ENCODE results near the gene COLQ.

Gene COLQ

DNA sequence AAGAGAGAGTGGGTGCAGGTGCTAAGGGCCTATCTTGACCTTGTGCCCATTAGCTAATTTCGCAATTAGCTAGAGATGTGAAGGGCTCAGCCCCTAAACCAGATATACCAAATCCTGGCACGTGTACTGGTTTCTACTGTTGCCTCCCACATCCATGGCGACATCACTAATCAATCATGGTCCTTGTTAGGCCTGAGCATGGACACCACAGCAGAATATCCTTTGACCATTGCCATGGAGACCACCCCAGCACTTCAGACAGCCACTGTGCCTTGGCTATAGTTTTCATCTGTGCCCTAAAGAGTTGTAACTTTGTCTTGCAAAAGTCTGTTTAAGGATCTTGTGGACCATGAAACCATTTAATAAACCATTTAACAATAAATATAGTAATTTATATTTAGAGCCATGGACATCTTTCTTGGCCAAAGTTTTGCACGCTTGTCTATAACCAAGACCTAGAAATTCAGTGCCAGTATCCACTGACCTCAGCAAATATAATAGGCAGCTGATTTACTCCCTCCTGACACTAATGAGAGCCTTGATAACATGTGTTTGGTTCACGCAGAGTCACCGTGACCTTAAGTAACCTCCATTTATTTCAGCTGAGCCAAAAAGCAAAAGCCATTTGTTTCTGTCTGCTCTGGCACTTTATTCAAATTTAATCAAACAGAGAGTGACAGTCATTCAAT, 43.4 kb downstream of the COLQ start:
- H3K4me1 ChIP-seq (ENCODE audit: control insufficient read depth in 1 of 2, insufficient read depth in 2 of 2, low read length in 2 of 2) = no peaks in the 10 kb centered on the region
- H3K27me3 ChIP-seq (ENCODE audit: control insufficient read depth in 1 of 2, insufficient read depth in 2 of 2, low read length in 2 of 2) = no peaks in the 10 kb centered on the region
- no peaks in the 10 kb centered on the region for H3K9me3 ChIP-seq (ENCODE audit: control insufficient read depth in 1 of 2, low read length in 2 of 2)
- no peak overlapping the region for H3K27ac ChIP-seq (ENCODE audit: low read depth, low read length)
- no peak overlapping the region for H3K4me3 ChIP-seq (ENCODE audit: low read depth in 1 of 2, low read length in 2 of 2)
- H3K9ac ChIP-seq (ENCODE audit: low read depth in 1 of 2, low read length in 2 of 2) = no peak overlapping the region
- H3K36me3 ChIP-seq (ENCODE audit: control insufficient read depth in 1 of 2, insufficient read depth in 2 of 2, low read length in 2 of 2) = no peaks in the 10 kb centered on the region

DNA sequence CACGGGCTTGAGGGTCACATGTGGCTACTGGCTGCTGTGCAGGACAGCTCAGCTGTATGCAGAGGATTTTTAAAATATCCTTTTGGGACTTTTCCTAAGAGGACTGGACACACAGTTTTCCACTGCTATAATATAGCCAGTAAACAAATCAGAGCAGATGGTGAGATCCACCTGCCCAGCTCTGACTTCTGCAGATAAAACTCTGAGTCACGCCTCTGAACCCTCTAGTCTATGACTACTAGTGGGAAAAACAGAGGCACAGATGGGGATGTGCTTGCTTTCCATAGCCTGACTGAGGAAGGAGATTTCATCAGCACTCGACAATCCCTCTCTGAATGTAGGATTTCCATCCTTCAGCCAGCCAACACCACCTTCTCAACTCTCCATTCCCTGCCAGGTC, 45.1 kb downstream of the COLQ start:
- no peaks in the 10 kb centered on the region for H3K9me3 ChIP-seq (ENCODE audit: control insufficient read depth in 1 of 2, low read length in 2 of 2)
- H3K27me3 ChIP-seq (ENCODE audit: control insufficient read depth in 1 of 2, insufficient read depth in 2 of 2, low read length in 2 of 2) = no peaks in the 10 kb centered on the region
- H3K9ac ChIP-seq (ENCODE audit: low read depth in 1 of 2, low read length in 2 of 2) = no peak overlapping the region
- no peaks in the 10 kb centered on the region for H3K4me1 ChIP-seq (ENCODE audit: control insufficient read depth in 1 of 2, insufficient read depth in 2 of 2, low read length in 2 of 2)
- no peak overlapping the region for H3K4me3 ChIP-seq (ENCODE audit: low read depth in 1 of 2, low read length in 2 of 2)
- no peak overlapping the region for H3K27ac ChIP-seq (ENCODE audit: low read depth, low read length)
- no peaks in the 10 kb centered on the region for H3K36me3 ChIP-seq (ENCODE audit: control insufficient read depth in 1 of 2, insufficient read depth in 2 of 2, low read length in 2 of 2)

DNA sequence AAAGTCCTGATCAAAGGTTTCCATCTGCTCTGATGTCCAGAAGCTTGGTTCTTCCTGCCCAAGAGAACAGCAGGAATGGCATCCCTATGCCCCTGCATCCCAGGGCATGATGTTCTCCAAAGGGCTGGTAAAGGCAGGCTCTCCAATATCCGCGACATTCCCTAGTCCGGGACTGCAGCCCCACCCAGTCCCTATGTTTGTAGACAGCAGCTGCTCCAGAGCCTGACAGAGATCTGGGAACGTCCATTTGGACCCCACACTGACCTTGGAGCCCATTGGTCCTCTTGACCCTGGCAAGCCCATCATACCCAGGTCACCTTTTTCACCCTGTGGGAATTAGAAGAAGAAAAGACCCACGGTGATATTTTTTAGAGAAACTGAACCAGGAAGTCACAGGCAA, 46.3 kb downstream of the COLQ start:
- Histone ChIP-seq H3K4me3 (ENCODE audit: low read depth in 1 of 2, low read length in 2 of 2) (no peak overlapping the region), H3K4me1 (ENCODE audit: control insufficient read depth in 1 of 2, insufficient read depth in 2 of 2, low read length in 2 of 2) (no peaks in the 10 kb centered on the region), H3K36me3 (ENCODE audit: control insufficient read depth in 1 of 2, insufficient read depth in 2 of 2, low read length in 2 of 2) (no peaks in the 10 kb centered on the region), H3K27ac (ENCODE audit: low read depth, low read length) (no peak overlapping the region), H3K9me3 (ENCODE audit: control insufficient read depth in 1 of 2, low read length in 2 of 2) (no peaks in the 10 kb centered on the region), H3K9ac (ENCODE audit: low read depth in 1 of 2, low read length in 2 of 2) (no peak overlapping the region), H3K27me3 (ENCODE audit: control insufficient read depth in 1 of 2, insufficient read depth in 2 of 2, low read length in 2 of 2) (no peaks in the 10 kb centered on the region)

DNA sequence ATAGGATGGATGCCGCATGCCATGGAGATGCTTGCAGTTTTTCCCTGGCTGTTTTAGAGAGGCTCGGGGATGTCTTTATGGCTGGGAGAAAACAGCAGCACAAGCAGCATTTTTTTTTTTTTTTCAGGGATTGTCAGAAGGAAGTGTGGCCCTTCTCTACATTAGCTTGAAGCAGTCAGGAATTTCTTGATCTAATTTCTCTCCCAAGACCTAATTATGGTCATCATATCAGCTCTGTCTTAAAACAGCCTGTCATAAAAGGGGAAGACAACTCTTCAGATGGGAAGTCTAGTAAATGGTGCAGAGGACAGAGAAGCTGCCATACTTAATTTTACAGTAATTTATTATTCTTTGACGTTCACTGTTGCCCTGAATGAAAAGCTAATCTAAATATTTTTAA, 49.6 kb downstream of the COLQ start:
- H3K9ac ChIP-seq (ENCODE audit: low read depth in 1 of 2, low read length in 2 of 2) = no peak overlapping the region
- H3K9me3 ChIP-seq (ENCODE audit: control insufficient read depth in 1 of 2, low read length in 2 of 2) = no peaks in the 10 kb centered on the region
- no peaks in the 10 kb centered on the region for H3K27me3 ChIP-seq (ENCODE audit: control insufficient read depth in 1 of 2, insufficient read depth in 2 of 2, low read length in 2 of 2)
- no peak overlapping the region for H3K4me3 ChIP-seq (ENCODE audit: low read depth in 1 of 2, low read length in 2 of 2)
- no peaks in the 10 kb centered on the region for H3K36me3 ChIP-seq (ENCODE audit: control insufficient read depth in 1 of 2, insufficient read depth in 2 of 2, low read length in 2 of 2)
- H3K27ac ChIP-seq (ENCODE audit: low read depth, low read length) = no peak overlapping the region
- no peaks in the 10 kb centered on the region for H3K4me1 ChIP-seq (ENCODE audit: control insufficient read depth in 1 of 2, insufficient read depth in 2 of 2, low read length in 2 of 2)

DNA sequence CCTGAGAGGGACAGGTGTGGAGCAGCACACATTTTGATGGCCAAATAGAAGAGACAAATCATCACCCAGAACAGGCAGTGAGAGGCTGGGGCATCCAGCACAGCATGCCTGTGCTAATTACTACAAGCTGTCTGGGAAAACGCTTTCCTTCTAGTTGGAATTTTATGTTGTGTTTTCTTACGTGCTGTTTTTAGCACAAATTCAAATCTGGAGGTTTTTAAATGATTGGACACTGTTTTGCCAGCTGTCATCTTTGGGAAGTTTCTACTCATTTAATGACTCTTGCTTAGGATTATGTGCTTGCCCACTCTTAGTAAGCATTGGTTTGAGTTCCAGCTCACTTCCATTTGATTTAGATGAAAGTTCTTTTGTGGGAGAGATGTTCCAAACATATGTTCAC, 50.7 kb downstream of the COLQ start:
- Histone ChIP-seq H3K36me3 (ENCODE audit: control insufficient read depth in 1 of 2, insufficient read depth in 2 of 2, low read length in 2 of 2) (no peaks in the 10 kb centered on the region), H3K27me3 (ENCODE audit: control insufficient read depth in 1 of 2, insufficient read depth in 2 of 2, low read length in 2 of 2) (no peaks in the 10 kb centered on the region), H3K27ac (ENCODE audit: low read depth, low read length) (no peak overlapping the region), H3K4me1 (ENCODE audit: control insufficient read depth in 1 of 2, insufficient read depth in 2 of 2, low read length in 2 of 2) (no peaks in the 10 kb centered on the region), H3K9ac (ENCODE audit: low read depth in 1 of 2, low read length in 2 of 2) (no peak overlapping the region), H3K4me3 (ENCODE audit: low read depth in 1 of 2, low read length in 2 of 2) (no peak overlapping the region), H3K9me3 (ENCODE audit: control insufficient read depth in 1 of 2, low read length in 2 of 2) (no peaks in the 10 kb centered on the region)

DNA sequence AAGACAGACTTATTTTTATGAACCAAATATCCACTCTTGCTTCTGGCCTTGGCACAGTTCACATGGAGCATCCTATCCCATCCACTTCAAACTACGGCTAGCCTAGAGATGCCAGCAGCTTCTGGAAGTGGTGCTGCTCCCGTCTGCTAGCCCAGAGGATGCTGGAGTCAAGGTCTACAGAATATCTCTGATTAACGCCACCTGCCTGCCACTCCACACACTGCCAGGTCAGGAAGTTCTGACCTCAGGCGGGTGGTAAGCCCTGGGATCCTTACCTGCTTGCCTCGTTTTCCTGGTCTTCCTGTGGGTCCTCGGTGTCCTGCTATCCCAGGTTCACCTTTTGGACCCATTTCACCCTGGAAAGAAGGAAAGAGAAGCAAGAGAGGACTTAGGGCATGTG, 51.2 kb downstream of the COLQ start:
- Histone ChIP-seq H3K27ac (ENCODE audit: low read depth, low read length) (no peak overlapping the region), H3K36me3 (ENCODE audit: control insufficient read depth in 1 of 2, insufficient read depth in 2 of 2, low read length in 2 of 2) (no peaks in the 10 kb centered on the region), H3K9ac (ENCODE audit: low read depth in 1 of 2, low read length in 2 of 2) (no peak overlapping the region), H3K4me3 (ENCODE audit: low read depth in 1 of 2, low read length in 2 of 2) (no peak overlapping the region), H3K27me3 (ENCODE audit: control insufficient read depth in 1 of 2, insufficient read depth in 2 of 2, low read length in 2 of 2) (no peaks in the 10 kb centered on the region), H3K4me1 (ENCODE audit: control insufficient read depth in 1 of 2, insufficient read depth in 2 of 2, low read length in 2 of 2) (no peaks in the 10 kb centered on the region), H3K9me3 (ENCODE audit: control insufficient read depth in 1 of 2, low read length in 2 of 2) (no peaks in the 10 kb centered on the region)

DNA sequence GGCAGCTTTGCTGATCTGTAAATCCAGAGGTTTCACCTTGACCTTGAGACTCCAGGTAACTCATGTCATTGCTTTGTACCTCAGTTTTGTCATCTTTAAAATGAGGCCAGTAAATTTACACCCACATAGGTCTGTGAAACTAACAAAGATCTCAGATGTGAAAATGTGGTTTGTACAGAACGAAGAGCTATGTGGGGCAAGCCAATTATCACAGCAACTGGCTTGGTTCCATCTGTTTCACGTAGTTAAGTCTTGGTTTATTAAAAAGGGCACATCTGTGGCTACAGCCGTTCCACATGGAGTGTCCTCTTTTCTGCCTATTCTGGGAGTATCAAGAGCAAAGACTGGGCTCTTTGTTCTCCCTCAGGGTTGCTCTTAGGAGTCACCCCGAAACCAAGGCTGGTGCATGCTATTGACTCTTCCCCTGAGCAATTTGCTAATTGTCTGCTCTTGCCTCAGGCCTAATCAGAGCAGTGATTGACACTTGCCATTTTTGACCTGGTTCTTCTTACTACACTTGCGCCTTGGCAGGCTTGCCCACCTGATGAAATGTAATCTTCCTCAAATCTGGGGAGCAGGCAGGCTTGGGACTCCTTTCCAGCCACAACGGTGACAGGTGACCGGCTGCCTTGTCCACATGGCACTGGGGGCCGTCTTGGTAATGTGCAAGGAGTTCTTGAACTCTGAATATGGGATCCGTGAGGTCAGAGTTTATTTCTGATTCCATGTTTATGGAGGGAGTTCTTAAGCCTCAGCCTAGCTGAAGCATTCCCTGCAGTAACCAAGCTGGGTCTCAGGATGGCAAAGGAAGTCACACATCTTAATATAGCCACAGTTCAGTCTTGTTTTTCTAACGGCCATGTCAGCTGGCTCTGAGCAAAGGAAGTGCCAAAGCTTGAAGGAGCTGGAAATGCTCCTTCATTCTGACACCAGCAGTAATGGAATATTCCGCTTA, 54.0 kb downstream of the COLQ start:
- Histone ChIP-seq H3K9me3 (ENCODE audit: control insufficient read depth in 1 of 2, low read length in 2 of 2) (no peaks in the 10 kb centered on the region), H3K27me3 (ENCODE audit: control insufficient read depth in 1 of 2, insufficient read depth in 2 of 2, low read length in 2 of 2) (no peaks in the 10 kb centered on the region), H3K36me3 (ENCODE audit: control insufficient read depth in 1 of 2, insufficient read depth in 2 of 2, low read length in 2 of 2) (no peaks in the 10 kb centered on the region), H3K4me3 (ENCODE audit: low read depth in 1 of 2, low read length in 2 of 2) (no peak overlapping the region), H3K27ac (ENCODE audit: low read depth, low read length) (no peak overlapping the region), H3K4me1 (ENCODE audit: control insufficient read depth in 1 of 2, insufficient read depth in 2 of 2, low read length in 2 of 2) (no peaks in the 10 kb centered on the region), H3K9ac (ENCODE audit: low read depth in 1 of 2, low read length in 2 of 2) (no peak overlapping the region)

DNA sequence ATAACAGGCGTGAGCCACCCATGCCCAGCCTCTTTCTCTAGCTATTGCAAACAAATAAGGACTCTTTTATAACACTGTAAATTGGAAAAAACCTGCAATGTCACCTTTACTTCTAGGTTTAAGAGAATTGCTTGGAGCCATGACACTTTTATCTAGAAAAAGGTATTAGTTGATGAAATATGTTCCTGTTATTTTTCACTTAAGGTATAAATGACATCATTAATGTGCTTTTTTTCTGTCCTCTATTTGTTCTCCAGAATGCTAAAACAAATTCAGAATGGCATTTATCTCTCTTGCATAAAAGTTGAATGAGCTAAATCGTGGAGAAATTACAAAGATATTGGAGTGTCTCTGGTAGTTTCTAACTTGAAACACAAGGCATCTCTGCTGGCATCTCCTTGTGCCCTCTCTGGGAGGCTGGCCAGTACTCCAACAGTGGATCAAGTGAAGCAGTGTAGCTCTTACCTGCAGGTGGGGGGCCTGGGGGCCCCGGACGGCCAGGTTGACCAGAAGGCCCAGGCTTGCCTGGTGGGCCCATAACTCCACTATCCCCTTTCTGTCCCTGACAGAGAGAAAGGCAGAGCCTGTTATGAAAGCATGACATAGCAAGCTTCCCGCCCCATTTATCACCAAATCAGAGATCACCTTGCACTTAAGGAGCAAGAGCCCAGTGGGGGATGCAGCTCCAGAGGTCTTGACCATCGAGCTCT, 55.5 kb downstream of the COLQ start:
- Histone ChIP-seq H3K4me1 (ENCODE audit: control insufficient read depth in 1 of 2, insufficient read depth in 2 of 2, low read length in 2 of 2) (no peaks in the 10 kb centered on the region), H3K9ac (ENCODE audit: low read depth in 1 of 2, low read length in 2 of 2) (no peak overlapping the region), H3K27me3 (ENCODE audit: control insufficient read depth in 1 of 2, insufficient read depth in 2 of 2, low read length in 2 of 2) (no peaks in the 10 kb centered on the region), H3K27ac (ENCODE audit: low read depth, low read length) (no peak overlapping the region), H3K36me3 (ENCODE audit: control insufficient read depth in 1 of 2, insufficient read depth in 2 of 2, low read length in 2 of 2) (no peaks in the 10 kb centered on the region), H3K4me3 (ENCODE audit: low read depth in 1 of 2, low read length in 2 of 2) (no peak overlapping the region), H3K9me3 (ENCODE audit: control insufficient read depth in 1 of 2, low read length in 2 of 2) (no peaks in the 10 kb centered on the region)

DNA sequence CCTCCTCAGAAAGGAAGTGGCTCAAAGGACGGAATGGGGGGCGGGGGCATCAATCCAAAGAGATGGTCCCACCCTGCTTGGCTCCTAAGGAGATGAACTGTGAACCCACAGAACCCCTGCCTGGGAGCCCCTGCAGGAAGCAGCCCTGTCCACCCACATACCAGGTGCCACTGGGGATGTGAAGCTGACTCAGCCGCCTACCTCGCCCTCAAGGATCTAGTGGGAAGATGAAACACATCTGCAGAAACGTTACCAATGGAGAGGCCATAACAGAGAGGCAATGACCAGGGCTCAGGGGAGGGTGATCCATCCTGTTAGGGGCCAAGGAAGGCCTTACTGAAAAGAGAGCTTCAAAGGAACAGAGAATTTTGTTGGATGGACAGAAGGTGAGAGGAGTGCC, 59.1 kb downstream of the COLQ start:
- no peak overlapping the region for H3K27ac ChIP-seq (ENCODE audit: low read depth, low read length)
- no peaks in the 10 kb centered on the region for H3K36me3 ChIP-seq (ENCODE audit: control insufficient read depth in 1 of 2, insufficient read depth in 2 of 2, low read length in 2 of 2)
- H3K4me3 ChIP-seq (ENCODE audit: low read depth in 1 of 2, low read length in 2 of 2) = no peak overlapping the region
- H3K4me1 ChIP-seq (ENCODE audit: control insufficient read depth in 1 of 2, insufficient read depth in 2 of 2, low read length in 2 of 2) = no peaks in the 10 kb centered on the region
- H3K9ac ChIP-seq (ENCODE audit: low read depth in 1 of 2, low read length in 2 of 2) = no peak overlapping the region
- no peaks in the 10 kb centered on the region for H3K27me3 ChIP-seq (ENCODE audit: control insufficient read depth in 1 of 2, insufficient read depth in 2 of 2, low read length in 2 of 2)
- H3K9me3 ChIP-seq (ENCODE audit: control insufficient read depth in 1 of 2, low read length in 2 of 2) = no peaks in the 10 kb centered on the region

DNA sequence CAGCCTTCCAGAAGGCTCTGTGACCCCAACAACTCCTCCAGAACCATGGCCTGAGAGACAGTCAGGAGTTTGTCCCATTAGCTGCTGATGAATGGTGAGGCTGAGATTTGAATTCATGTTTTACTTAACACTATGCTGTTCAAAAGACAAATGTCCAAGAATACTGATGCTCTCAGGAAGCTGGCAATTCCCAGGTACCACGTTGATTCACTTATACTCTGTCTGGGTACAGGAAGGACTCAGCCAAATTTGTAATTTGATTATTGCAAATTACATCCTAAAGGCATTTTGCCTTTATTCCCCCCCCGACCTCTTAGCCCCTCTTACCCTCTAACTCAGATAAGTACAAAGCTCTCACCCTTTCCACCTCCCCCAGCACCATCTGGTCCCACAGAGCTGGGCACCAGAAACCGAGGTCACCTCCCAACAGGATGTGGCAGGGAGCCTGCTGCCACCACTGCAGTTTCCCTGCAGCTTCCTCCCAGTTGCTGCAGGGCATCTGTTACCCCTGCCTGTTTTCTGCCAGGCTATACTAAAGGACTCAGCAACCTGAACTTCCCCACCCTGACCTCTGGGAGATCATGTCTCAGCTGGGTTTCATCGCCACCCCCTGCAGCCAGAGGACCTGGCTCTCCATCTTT, 60.5 kb downstream of the COLQ start:
- Histone ChIP-seq H3K27ac (ENCODE audit: low read depth, low read length) (no peak overlapping the region), H3K4me1 (ENCODE audit: control insufficient read depth in 1 of 2, insufficient read depth in 2 of 2, low read length in 2 of 2) (no peaks in the 10 kb centered on the region), H3K4me3 (ENCODE audit: low read depth in 1 of 2, low read length in 2 of 2) (no peak overlapping the region), H3K27me3 (ENCODE audit: control insufficient read depth in 1 of 2, insufficient read depth in 2 of 2, low read length in 2 of 2) (no peaks in the 10 kb centered on the region), H3K36me3 (ENCODE audit: control insufficient read depth in 1 of 2, insufficient read depth in 2 of 2, low read length in 2 of 2) (no peaks in the 10 kb centered on the region), H3K9ac (ENCODE audit: low read depth in 1 of 2, low read length in 2 of 2) (no peak overlapping the region), H3K9me3 (ENCODE audit: control insufficient read depth in 1 of 2, low read length in 2 of 2) (no peaks in the 10 kb centered on the region)

All from duodenal mucosa (tissue), 2 donors.